ENCODE results near the gene DCUN1D3.

GRCh38 chr16:20880867-20881502 is 19.2 kb downstream of the DCUN1D3 start:
- no peak for TF ChIP-seq CTCF (conservative IDR thresholded peaks at IDR 0.05)
- TF ChIP-seq EZH2 (IDR thresholded peaks at IDR 0.05; ENCODE audit: low read depth): no peak
